ENCODE data around the gene EXPH5.

- no peak for TF ChIP-seq CTCF (IDR thresholded peaks at IDR 0.05; ENCODE audit: borderline replicate concordance, extremely low read depth, low read length, poor library complexity, severe bottlenecking)
- no peak for TF ChIP-seq EZH2 (IDR thresholded peaks at IDR 0.05; ENCODE audit: borderline replicate concordance, low read depth, low read length, severe bottlenecking)
Measured at GRCh38 chr11:108511851-108512474, 81.6 kb downstream of the EXPH5 start.
